Cardiac muscle cell (in vitro differentiated cells and primary cell): ENCODE measurements around the gene SLC25A34. TPM values are rescaled to one million over a fixed set of nuclear protein-coding genes. Genes with fewer than 3 reads are reported as not detected.

Source experiments
- DNase-seq, 2 donors: peaks; one replicate each; pipeline versions ENCODE4 v3.0.0 to v3.0.0-alpha.2; 2010 to 2017; ENCODE audit warnings: low read depth in 1 of 2, low spot score in 1 of 2
- H3K27ac ChIP-seq: fragments of 200-600 bp; sonication (generic); 2 replicates; pipeline ENCODE4 v1.5.1; 2016
- H3K27me3 ChIP-seq: fragments of 200-600 bp; sonication (generic); 2 replicates; pipeline ENCODE4 v1.6.0; 2016; ENCODE audit warnings: control low read depth
- H3K36me3 ChIP-seq: fragments of 200-600 bp; sonication (generic); 2 replicates; pipeline ENCODE4 v1.5.1; 2016; ENCODE audit warnings: control low read depth
- H3K4me1 ChIP-seq: fragments of 200-600 bp; sonication (generic); 2 replicates; pipeline ENCODE4 v1.8.1; 2017; ENCODE audit warnings: low read depth, mild to moderate bottlenecking, mixed run types
- H3K4me3 ChIP-seq: fragments of 200-600 bp; sonication (generic); 2 replicates; pipeline ENCODE4 v1.5.1; 2016; ENCODE audit warnings: mild to moderate bottlenecking
- H3K9me3 ChIP-seq: fragments of 200-600 bp; sonication (generic); 2 replicates; pipeline ENCODE4 v1.5.1; 2017; ENCODE audit warnings: low read depth, mild to moderate bottlenecking, control low read depth
- CTCF ChIP-seq: IDR thresholded peaks from 2 replicates; pipeline ENCODE4 v1.5.1; 2012; ENCODE audit warnings: low read depth, mild to moderate bottlenecking, low read length
- polyA plus RNA-seq: library from polyadenylated mRNA; unstranded; fragments of >200 nt; fragmentation: Nextera tagmentation; extraction: Ambion mirVana; gene quantifications from 2 replicates; pipeline ENCODE4 v1.2.1, GENCODE V29; 2016
- total RNA-seq: library from RNA; depleted of rRNA; stranded (reverse); fragments of >200 nt; gene quantifications from 2 replicates; pipeline ENCODE4 v1.2.3, GENCODE V29; 2016

Gene SLC25A34
- total and polyA plus RNA-seq, 2 experiments from 2014 or later: 1.8 to 6.9 TPM

DNA sequence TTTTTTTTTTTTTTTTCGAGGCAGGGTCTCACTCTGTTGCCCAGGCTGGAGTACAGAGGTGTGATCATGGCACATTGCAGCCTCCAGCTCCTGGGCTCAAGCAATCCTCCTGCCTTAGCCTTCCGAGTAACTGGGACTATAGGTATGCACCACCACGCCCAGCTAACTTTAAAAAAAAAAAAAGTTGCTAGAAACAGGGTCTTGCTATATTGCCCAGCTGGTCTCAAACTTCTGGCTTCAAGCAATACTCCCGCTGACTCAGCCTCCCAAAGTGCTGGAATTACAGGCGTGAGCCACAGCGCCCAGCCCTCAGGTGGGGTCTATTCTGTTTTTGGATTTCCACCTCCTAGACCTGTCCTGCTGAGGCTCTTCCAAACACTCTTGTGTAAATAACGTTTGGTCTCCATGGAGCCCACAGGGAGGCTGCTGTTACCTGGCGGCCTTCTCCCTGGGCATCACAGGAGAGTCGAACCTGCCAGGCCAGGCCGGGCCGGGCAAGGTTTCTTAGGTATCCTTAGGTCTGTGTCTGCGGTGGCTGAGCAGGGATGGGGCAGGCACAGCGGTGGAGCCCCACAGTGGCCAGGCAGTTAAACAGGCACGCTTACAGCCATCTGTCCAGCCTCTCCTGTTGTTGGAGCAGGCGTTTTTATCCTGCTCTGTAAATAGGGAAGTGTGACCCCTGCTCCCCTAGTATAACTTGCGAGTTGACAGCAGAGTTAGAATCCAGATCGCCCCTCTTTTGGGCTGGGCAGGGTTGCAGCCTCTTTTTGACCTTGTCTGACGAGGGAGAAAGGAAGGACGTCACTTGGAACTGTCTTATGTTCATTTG, 33.1 kb upstream of the SLC25A34 start:
- H3K4me3 ChIP-seq: no peak overlapping the region
- peak in 1 of 2 donors; percentile 39 for DNase-seq
- no peaks in the 10 kb centered on the region for H3K36me3 ChIP-seq
- H3K4me1 ChIP-seq: peaks cover 24% of the 10 kb centered on the region
- H3K27ac ChIP-seq: peak overlapping the region; percentile 95
- TF ChIP-seq CTCF: peak; percentile 43
- H3K27me3 ChIP-seq: no peaks in the 10 kb centered on the region
- no peaks in the 10 kb centered on the region for H3K9me3 ChIP-seq

DNA sequence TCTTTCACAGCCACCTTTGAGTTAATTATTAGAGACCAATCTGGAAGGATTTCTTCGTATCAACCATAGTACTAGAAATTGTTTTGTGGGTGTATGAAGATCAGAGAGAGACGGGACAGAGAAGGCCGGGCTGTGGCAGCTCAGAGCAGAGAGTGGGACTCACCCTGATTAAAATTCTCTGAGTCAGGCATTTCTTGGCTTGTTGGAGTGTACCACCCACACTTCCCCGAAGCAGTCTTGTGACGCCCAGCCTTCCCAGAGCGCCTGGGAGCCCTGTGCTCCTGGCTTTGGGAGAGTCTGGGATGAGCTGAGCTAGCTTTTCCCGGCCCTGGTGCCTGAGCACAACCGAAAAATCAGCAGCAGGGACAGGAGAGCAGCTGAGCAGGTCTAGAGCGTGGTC, 32.5 kb upstream of the SLC25A34 start:
- DNase-seq: peak; percentile 55 to 93
- no peak for TF ChIP-seq CTCF
- H3K4me3 ChIP-seq: no peak overlapping the region
- peaks cover 24% of the 10 kb centered on the region for H3K4me1 ChIP-seq
- no peaks in the 10 kb centered on the region for H3K9me3 ChIP-seq
- no peaks in the 10 kb centered on the region for H3K27me3 ChIP-seq
- H3K27ac ChIP-seq: peak overlapping the region; percentile 95
- H3K36me3 ChIP-seq: no peaks in the 10 kb centered on the region

- Histone ChIP-seq H3K27ac (peak overlapping the region; percentile 95), H3K4me3 (no peak overlapping the region), H3K27me3 (no peaks in the 10 kb centered on the region), H3K36me3 (no peaks in the 10 kb centered on the region), H3K9me3 (no peaks in the 10 kb centered on the region), H3K4me1 (peaks cover 24% of the 10 kb centered on the region)
- no peak for DNase-seq
- TF ChIP-seq CTCF: no peak
Observed at GRCh38 chr1:15704526-15705183, 31.4 kb upstream of the SLC25A34 start.

DNA sequence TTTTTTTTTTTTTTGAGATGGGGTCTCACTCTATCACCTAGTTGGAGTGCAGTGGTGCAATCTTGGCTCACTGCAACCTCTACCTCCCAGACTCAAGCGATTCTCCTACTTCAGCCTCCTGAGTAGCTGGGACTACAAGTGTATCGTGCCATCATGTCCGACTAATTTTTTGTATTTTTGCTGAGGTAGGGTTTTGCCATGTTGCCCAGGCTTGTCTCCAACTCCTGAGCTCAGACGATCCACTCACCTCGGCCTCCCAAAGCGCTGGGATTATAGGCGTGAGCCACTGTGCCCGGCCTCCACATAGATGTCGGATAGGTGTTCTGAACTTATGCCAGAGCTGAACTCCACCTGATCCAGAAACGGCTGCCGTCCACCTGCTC, 30.9 kb upstream of the SLC25A34 start:
- no peaks in the 10 kb centered on the region for H3K9me3 ChIP-seq
- no peaks in the 10 kb centered on the region for H3K36me3 ChIP-seq
- H3K4me1 ChIP-seq: peaks cover 21% of the 10 kb centered on the region
- no peak overlapping the region for H3K27ac ChIP-seq
- no peak for TF ChIP-seq CTCF
- no peak overlapping the region for H3K4me3 ChIP-seq
- H3K27me3 ChIP-seq: no peaks in the 10 kb centered on the region
- DNase-seq: no peak

DNA sequence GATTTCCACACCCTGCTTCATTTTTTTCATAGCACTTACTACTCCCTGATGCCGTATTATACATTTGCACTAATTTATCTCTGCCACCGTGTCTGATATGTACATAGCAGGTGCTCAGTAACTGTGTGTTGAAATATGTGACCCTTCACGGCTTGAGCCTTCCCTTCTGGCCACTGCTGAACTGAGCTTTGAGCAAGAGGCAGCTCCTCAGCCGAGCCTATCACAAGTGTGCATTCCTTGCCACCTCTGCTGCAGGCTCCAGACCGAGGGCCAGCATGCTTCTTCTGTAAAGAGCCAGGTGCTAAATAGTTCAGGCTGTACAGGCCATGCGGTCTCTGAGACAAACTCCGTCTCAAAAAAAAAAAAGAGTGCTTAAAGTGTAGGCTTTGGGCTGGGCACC, 29.3 kb upstream of the SLC25A34 start:
- peak in 1 of 2 donors; percentile 49 for DNase-seq
- Histone ChIP-seq H3K36me3 (no peaks in the 10 kb centered on the region), H3K9me3 (no peaks in the 10 kb centered on the region), H3K27ac (peak overlapping the region; percentile 30), H3K4me3 (no peak overlapping the region), H3K4me1 (peaks cover 19% of the 10 kb centered on the region), H3K27me3 (no peaks in the 10 kb centered on the region)
- no peak for TF ChIP-seq CTCF
